GM12878 (cell line): ENCODE data around the gene CNTNAP2.

Experiments used
- FOS ChIP-seq: IDR thresholded peaks from 3 replicates; pipeline ENCODE4 v1.6.1; 2011; ENCODE audit warnings: borderline replicate concordance; ENCODE audit not compliant: insufficient read length; ENCODE audit errors: extremely low read depth
- JUND ChIP-seq: IDR thresholded peaks from 2 replicates; pipeline ENCODE4 v1.6.1; 2012; ENCODE audit warnings: low read depth, mild to moderate bottlenecking, low read length, improper control_type of control experiment, moderate library complexity
- TF ChIP-seq, protein P1 (sequence below), 3 experiments: IDR thresholded peaks in 2 of 3; conservative IDR thresholded peaks in 1 of 3; 2 replicates each; pipeline ENCODE4 v1.5.1; 2011; ENCODE audit warnings: low read depth in 3 of 3, low read length in 3 of 3, mild to moderate bottlenecking in 3 of 3, control low read depth in 2 of 3, moderate library complexity in 2 of 3, inconsistent platforms in 1 of 3, mixed read lengths in 1 of 3; ENCODE audit not compliant: control insufficient read depth in 2 of 3, insufficient read depth in 1 of 3; ENCODE audit errors: extremely low read depth in 1 of 3

- no peak for TF ChIP-seq FOS
- TF ChIP-seq, protein P1, sequence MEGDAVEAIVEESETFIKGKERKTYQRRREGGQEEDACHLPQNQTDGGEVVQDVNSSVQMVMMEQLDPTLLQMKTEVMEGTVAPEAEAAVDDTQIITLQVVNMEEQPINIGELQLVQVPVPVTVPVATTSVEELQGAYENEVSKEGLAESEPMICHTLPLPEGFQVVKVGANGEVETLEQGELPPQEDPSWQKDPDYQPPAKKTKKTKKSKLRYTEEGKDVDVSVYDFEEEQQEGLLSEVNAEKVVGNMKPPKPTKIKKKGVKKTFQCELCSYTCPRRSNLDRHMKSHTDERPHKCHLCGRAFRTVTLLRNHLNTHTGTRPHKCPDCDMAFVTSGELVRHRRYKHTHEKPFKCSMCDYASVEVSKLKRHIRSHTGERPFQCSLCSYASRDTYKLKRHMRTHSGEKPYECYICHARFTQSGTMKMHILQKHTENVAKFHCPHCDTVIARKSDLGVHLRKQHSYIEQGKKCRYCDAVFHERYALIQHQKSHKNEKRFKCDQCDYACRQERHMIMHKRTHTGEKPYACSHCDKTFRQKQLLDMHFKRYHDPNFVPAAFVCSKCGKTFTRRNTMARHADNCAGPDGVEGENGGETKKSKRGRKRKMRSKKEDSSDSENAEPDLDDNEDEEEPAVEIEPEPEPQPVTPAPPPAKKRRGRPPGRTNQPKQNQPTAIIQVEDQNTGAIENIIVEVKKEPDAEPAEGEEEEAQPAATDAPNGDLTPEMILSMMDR (IDR thresholded peaks at IDR 0.05 in 2 of 3, conservative IDR thresholded peaks at IDR 0.05 in 1 of 3; ENCODE audit: control insufficient read depth in 2 of 3, extremely low read depth in 1 of 3, insufficient read depth in 1 of 3, low read depth in 3 of 3, low read length in 3 of 3) = no peak
- no peak for TF ChIP-seq JUND
Measured at GRCh38 chr7:147571436-147572185, 1455.0 kb downstream of the CNTNAP2 start.
